ENCODE results near the gene ARHGEF4. TPM values are rescaled to one million over a fixed set of nuclear protein-coding genes. Genes with fewer than 3 reads are reported as not detected.

Gene ARHGEF4
- total RNA-seq, 1 experiment from 2014 or later, result 26.6 TPM

GRCh38 chr2:131022731-131023130 lies 186.0 kb downstream of the ARHGEF4 start:
- Histone ChIP-seq H2AFZ (ENCODE audit: low read depth, low read length, poor library complexity, severe bottlenecking) (no peak overlapping the region), H4K20me1 (ENCODE audit: insufficient read depth) (no peaks in the 10 kb centered on the region), H3K4me2 (ENCODE audit: low read length) (no peak overlapping the region), H3K9me2 (ENCODE audit: insufficient read depth) (no peaks in the 10 kb centered on the region), H3K27me3 (ENCODE audit: insufficient read depth, low read length) (no peaks in the 10 kb centered on the region), H3K4me3 (replicated peaks in 1 of 2; ENCODE audit: low read depth in 1 of 2, low read length in 2 of 2) (no peak overlapping the region), H3K4me1 (ENCODE audit: control insufficient read depth in 1 of 2, insufficient read depth in 2 of 2, low read length in 2 of 2) (no peaks in the 10 kb centered on the region), H3K36me3 (ENCODE audit: control insufficient read depth in 1 of 2, insufficient read depth in 2 of 2, low read length in 2 of 2) (no peaks in the 10 kb centered on the region), H3K79me2 (ENCODE audit: insufficient read depth, low read length) (no peaks in the 10 kb centered on the region), H3K9ac (ENCODE audit: low read length) (no peak overlapping the region), H3K27ac (ENCODE audit: low read depth, low read length) (no peak overlapping the region), H3K9me3 (ENCODE audit: control insufficient read depth in 1 of 2, insufficient read depth in 1 of 2, low read depth in 1 of 2, low read length in 2 of 2) (no peaks in the 10 kb centered on the region; a peak in 1 of 4 replicates)
- ATAC-seq (no peak), DNase-seq (ENCODE audit: low read depth, low spot score) (no peak)
- POLR2A ChIA-PET, result no interaction called here
- TF ChIP-seq SIN3A (IDR thresholded peaks at IDR 0.05; ENCODE audit: low read depth) (no peak), ELF1 (IDR thresholded peaks at IDR 0.05; ENCODE audit: borderline replicate concordance, low read depth) (no peak), ZBTB33 (IDR thresholded peaks at IDR 0.05; ENCODE audit: extremely low read depth, insufficient replicate concordance, low read length) (no peak), YY1 (IDR thresholded peaks at IDR 0.05; ENCODE audit: extremely low read depth, insufficient replicate concordance, low read depth, low read length) (no peak), RAD21 (IDR thresholded peaks at IDR 0.05; ENCODE audit: low read depth) (no peak), ATF3 (IDR thresholded peaks at IDR 0.05) (no peak), CEBPB (IDR thresholded peaks at IDR 0.05; ENCODE audit: low read depth) (no peak), SRF (IDR thresholded peaks at IDR 0.05; ENCODE audit: low read depth) (no peak), EZH2 (IDR thresholded peaks at IDR 0.05) (no peak), SP1 (IDR thresholded peaks at IDR 0.05; ENCODE audit: low read depth) (no peak), TCF7L2 (IDR thresholded peaks at IDR 0.05; ENCODE audit: borderline replicate concordance, extremely low read depth, insufficient read depth, insufficient read length) (no peak), POLR2A (IDR thresholded peaks at IDR 0.05; ENCODE audit: borderline replicate concordance, extremely low read depth, insufficient read depth, insufficient read length) (no peak), FOSL1 (IDR thresholded peaks at IDR 0.05; ENCODE audit: low read depth) (no peak), JUND (IDR thresholded peaks at IDR 0.05) (no peak), ZFX (IDR thresholded peaks at IDR 0.05) (no peak), EGR1 (IDR thresholded peaks at IDR 0.05; ENCODE audit: low read depth) (no peak)
- TF ChIP-seq, protein P1, sequence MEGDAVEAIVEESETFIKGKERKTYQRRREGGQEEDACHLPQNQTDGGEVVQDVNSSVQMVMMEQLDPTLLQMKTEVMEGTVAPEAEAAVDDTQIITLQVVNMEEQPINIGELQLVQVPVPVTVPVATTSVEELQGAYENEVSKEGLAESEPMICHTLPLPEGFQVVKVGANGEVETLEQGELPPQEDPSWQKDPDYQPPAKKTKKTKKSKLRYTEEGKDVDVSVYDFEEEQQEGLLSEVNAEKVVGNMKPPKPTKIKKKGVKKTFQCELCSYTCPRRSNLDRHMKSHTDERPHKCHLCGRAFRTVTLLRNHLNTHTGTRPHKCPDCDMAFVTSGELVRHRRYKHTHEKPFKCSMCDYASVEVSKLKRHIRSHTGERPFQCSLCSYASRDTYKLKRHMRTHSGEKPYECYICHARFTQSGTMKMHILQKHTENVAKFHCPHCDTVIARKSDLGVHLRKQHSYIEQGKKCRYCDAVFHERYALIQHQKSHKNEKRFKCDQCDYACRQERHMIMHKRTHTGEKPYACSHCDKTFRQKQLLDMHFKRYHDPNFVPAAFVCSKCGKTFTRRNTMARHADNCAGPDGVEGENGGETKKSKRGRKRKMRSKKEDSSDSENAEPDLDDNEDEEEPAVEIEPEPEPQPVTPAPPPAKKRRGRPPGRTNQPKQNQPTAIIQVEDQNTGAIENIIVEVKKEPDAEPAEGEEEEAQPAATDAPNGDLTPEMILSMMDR (IDR thresholded peaks at IDR 0.05 in 2 of 3, conservative IDR thresholded peaks at IDR 0.05 in 1 of 3; ENCODE audit: borderline replicate concordance in 1 of 3, insufficient read depth in 1 of 3, low read depth in 2 of 3, low read length in 2 of 3), result no peak
- TF ChIP-seq, protein P2, sequence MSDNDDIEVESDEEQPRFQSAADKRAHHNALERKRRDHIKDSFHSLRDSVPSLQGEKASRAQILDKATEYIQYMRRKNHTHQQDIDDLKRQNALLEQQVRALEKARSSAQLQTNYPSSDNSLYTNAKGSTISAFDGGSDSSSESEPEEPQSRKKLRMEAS (IDR thresholded peaks at IDR 0.05), result no peak
- intact Hi-C loops (cut with micrococcal nuclease), result no loop called here
- RAD21 ChIA-PET (ENCODE audit: low non-redundant PET in 1 of 2, low total read pairs in 2 of 2, uncharacterized antibody in 2 of 2, unreplicated experiment in 2 of 2), result interaction anchor here in 1 of 2 experiments (0.7 kb wide), 1 partner anchor 25 kb away, joined by 3 read pairs; no protein-coding TSS in a partner anchor
- no TSS peak for BruUV-seq (replicated peaks)
- CTCF ChIA-PET, result no interaction called here

All from HCT116 (cell line).